GM19395 (cell line): ENCODE data around the gene ARL5A.
"Not testable (repeated sequence)": the region's sequence is repeated elsewhere in the genome, so short reads cannot be mapped to it uniquely, and the experiment has no call there.

Experiments
- ATAC-seq: cut with Tn5 transposase; IDR thresholded peaks from one replicate; pipeline ENCODE4 v1.9.1; 2021; ENCODE audit warnings: mild to moderate bottlenecking, moderate library complexity; ENCODE audit not compliant: unreplicated experiment

ARL5A gene

DNA sequence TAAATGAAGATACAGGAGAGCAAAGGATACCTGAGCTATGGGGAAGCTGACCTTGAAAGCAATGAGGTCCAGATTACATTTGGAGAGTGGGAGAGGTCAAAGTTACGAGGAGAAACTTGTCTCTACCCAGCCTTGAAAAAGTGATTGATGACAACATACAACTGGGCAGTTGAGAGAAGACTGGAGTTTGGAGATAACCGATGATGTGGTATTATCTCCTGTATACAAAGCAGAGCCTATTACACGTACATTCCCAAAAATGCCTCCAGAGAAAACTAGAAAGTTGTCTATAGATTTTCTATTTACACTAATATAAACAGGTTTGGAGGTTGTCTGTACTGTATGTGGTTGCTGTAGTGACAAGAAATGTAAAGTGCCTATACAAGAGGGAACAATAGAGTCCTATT, 28.3 kb downstream of the ARL5A start:
- ATAC-seq: no peak

DNA sequence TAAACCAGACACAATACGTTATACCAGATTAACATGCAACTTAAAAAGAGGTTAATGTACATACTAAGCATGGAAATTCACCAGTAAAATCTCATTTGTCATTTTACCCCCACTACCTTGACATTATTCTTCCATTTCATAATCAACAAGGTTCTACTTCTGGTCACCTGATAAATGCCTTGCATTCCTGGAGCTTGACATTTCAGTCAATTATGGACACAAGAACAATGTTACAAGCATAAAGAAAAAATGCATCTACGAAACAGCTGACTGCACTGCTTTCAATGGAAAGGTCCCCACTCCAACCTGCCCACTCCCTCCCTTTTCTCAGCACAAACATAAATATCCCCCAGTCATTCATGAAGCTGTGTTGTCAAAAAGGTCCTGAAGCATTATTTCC, 31.4 kb downstream of the ARL5A start:
- ATAC-seq: no peak

GRCh38 chr2:151795646-151796240, 32.5 kb downstream of the ARL5A start:
- no peak for ATAC-seq

GRCh38 chr2:151794422-151794821, 33.8 kb downstream of the ARL5A start:
- not testable (repeated sequence) for ATAC-seq

GRCh38 chr2:151793123-151793522, 35.1 kb downstream of the ARL5A start:
- ATAC-seq: no peak

GRCh38 chr2:151792589-151792988, 35.6 kb downstream of the ARL5A start:
- ATAC-seq: no peak

- no peak for ATAC-seq
Observed at GRCh38 chr2:151791545-151791944, 36.7 kb downstream of the ARL5A start.

GRCh38 chr2:151790689-151791088, 37.5 kb downstream of the ARL5A start:
- ATAC-seq: no peak

GRCh38 chr2:151789055-151789834, 39.0 kb downstream of the ARL5A start:
- no peak for ATAC-seq

DNA sequence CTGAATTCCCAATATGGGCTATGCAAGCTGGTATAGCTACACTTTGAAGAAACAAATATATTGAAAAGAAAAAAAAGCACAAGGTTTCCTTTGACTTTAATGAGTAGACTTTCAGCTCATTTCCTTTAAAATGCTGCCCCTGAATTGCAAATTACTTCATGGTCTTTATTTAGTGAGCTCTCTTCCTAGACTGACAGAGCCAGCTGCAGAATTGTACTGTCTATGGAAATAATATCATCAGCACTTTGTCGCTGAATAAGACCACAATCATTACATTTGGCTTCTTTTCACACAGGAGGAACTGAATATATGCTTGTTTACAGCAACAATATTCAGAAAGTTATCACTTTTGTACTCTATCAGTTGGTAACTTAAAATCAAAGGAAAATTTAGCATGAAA, 41.7 kb downstream of the ARL5A start:
- ATAC-seq: no peak

DNA sequence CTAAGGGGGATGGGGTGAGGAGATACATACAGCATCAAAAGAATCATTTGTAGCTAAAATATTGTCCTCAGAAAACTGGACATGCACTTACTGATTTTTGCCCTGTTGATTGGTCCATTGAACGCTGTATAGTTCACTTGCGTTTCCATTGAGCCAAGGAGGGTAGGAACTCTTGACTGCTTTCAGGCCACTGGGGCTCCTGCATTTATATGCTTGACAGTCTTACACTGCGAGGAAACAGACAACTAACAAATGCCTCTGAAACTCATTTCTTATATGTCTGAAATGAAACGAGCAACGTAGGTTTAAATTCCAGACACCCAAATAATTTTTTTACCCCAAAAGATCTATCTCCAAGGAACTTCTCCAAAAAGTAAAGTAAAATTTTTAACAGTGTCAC, 42.1 kb downstream of the ARL5A start:
- ATAC-seq: no peak

GRCh38 chr2:151783133-151783520, 45.1 kb downstream of the ARL5A start:
- ATAC-seq: no peak

DNA sequence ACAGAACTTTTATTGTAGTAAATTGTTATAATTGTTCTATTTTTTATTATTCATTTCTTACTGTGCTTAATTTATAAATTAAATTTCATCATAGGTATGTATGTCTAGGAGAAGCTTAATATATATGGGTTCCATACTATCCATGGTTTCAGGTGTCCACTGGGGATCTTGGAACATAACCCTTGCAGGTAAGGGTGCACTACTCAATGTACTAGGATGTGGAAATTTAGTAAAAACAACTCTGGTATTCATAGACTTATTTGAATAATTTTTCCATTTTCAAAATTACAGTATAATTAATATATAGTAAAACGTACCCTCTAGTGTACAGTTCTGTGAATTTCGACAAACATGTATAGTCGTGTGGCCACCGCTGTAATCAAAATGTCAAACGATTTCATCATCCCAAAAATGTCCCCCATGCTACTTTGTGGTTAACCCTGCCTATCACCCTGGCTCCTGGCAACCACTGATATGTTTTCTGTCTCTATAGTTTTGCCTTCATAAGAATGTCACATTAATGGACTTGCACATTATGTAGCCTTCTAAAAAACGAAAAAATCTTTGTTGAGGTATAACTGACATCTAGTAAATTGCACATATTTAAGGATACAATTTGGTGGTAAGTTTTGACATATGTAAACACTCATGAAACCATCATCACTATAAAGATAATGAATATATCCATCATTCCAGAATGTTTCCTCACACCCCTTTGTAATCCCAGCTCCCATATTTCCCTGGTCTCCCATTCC, 45.7 kb downstream of the ARL5A start:
- no peak for ATAC-seq

DNA sequence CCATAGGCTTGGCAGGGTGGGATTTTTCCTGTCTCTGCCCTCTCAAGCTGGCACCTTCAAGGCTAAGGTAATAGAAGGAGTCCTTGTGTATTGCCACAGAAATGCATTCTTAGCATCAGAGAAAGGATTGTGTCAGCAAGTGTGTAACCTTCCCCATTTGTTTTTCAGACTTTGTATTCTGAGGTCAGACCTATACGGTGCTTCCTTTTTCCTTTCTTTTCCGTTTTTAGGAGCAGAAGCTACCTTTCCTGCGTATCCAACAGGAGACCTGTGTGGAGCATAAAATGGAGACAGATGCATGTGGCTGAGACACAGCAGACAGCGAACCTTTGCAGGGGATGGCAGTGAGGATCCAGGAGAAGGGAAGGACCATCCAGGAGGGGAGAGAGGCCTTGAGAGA, 46.6 kb downstream of the ARL5A start:
- ATAC-seq: no peak

DNA sequence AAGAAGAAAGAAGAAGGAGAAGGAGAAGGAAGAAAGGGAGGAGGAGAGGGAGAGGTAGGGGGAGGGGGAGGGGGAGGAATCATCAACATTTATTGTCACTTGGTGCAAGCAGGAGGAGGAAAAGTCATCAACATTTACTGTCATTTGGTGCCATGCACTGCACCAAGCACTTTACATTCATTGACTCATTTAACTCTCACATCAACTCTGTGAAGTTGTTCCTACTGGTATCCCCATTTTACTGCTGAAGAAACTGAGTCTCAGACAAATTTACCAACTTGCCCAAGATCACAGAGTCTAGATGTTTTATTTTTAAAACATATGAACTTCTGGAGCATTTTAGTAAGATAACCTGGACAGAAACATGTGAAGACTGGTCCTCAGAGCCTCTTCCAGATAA, 47.3 kb downstream of the ARL5A start:
- no peak for ATAC-seq

- ATAC-seq: no peak
Observed at GRCh38 chr2:151777935-151778334, 50.3 kb downstream of the ARL5A start.

GRCh38 chr2:151777487-151777886, 50.7 kb downstream of the ARL5A start:
- no peak for ATAC-seq

GRCh38 chr2:151776367-151776766, 51.9 kb downstream of the ARL5A start:
- ATAC-seq: no peak

- peak; percentile 31 for ATAC-seq
Observed at GRCh38 chr2:151775057-151775740, 53.0 kb downstream of the ARL5A start.

- ATAC-seq: no peak
Observed at GRCh38 chr2:151774506-151774905, 53.7 kb downstream of the ARL5A start.

- peak; percentile 96 for ATAC-seq
Observed at GRCh38 chr2:151771599-151772358, 56.4 kb downstream of the ARL5A start.
